ENCODE results near the gene CBS.
"Not testable (repeated sequence)": the region's sequence is repeated elsewhere in the genome, so short reads cannot be mapped to it uniquely, and the experiment has no call there.

CBS gene

DNA sequence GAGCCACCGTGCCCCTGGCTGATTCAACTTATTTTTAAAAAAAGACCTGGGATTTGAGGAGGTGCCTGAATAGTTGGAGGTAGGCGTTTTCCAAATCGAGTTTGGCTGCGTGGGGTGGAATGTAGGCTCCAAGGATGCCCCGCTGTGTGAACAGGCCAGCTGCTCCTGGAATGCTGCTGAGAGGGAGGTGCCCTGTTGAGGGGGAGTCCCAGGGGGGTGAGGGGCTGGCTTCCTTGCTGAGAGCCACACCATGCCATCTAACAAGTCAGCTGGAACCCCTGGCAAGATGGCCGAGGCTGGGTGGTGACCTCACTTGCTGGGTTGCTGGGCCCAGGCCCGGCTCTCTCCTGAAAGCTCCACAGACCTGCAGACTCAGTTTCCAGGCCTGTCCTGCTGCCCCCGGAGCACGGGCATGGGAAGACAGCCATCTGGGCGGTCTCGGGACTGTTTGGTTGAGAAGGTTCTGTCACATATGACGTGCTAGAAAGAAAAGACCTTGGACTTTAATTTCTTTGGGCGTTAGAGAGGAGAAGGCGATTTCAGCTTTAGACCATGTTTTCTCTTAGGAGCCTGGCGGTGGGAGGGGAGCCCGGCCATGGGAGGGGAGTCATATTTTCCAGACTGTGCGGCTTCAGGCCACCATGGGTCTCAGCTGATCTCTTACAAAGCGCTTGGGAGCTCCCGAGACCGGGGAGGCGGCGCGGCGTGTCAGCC, 7.1 kb upstream of the CBS start:
- H3K4me2 ChIP-seq (ENCODE audit: low read depth, low read length, poor library complexity, severe bottlenecking); H3K4me1 ChIP-seq (ENCODE audit: insufficient read depth, low read length, poor library complexity, severe bottlenecking); H3K79me2 ChIP-seq (ENCODE audit: insufficient read depth, low read length); H3K9ac ChIP-seq (ENCODE audit: low read depth, low read length, poor library complexity, severe bottlenecking); H2AFZ ChIP-seq (ENCODE audit: low read length); H3K9me2 ChIP-seq (replicated peaks; ENCODE audit: low read depth, low read length); H3K36me3 ChIP-seq (ENCODE audit: insufficient read depth, low read length); H4K20me1 ChIP-seq (ENCODE audit: insufficient read depth, low read length, poor library complexity, severe bottlenecking); H3K27me3 ChIP-seq (ENCODE audit: insufficient read depth, low read length, poor library complexity, severe bottlenecking); H3K9me3 ChIP-seq (ENCODE audit: insufficient read depth, low read depth, low read length); H3F3A ChIP-seq (ENCODE audit: low read depth); H3K4me3 ChIP-seq (ENCODE audit: low read length, poor library complexity, severe bottlenecking): not testable (repeated sequence)

DNA sequence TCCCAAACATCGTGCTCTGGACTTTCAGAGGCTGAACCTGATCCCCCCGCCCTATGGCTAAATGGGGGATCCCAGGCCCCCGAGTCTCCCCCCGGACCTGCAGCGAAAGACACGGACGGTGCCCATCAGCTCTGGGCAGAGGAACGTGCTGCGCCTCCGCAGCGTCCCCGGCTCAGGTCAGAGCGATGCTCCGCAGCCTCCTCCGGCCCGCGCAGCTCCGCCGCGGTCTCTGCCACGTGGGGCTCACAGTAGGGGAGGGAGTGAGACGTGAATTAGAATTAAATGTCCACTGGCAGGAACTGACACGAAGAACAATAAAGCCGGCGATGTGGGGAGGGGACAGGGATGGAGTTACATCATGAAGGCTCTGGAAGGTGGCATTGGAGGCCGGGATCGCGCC, 1.0 kb upstream of the CBS start:
- H3K9me3 ChIP-seq (ENCODE audit: insufficient read depth, low read depth, low read length); H3K4me3 ChIP-seq (ENCODE audit: low read length, poor library complexity, severe bottlenecking); H4K20me1 ChIP-seq (ENCODE audit: insufficient read depth, low read length, poor library complexity, severe bottlenecking); H3K9ac ChIP-seq (ENCODE audit: low read depth, low read length, poor library complexity, severe bottlenecking); H3K4me1 ChIP-seq (ENCODE audit: insufficient read depth, low read length, poor library complexity, severe bottlenecking); H3K79me2 ChIP-seq (ENCODE audit: insufficient read depth, low read length); H2AFZ ChIP-seq (ENCODE audit: low read length); H3F3A ChIP-seq (ENCODE audit: low read depth); H3K36me3 ChIP-seq (ENCODE audit: insufficient read depth, low read length); H3K27me3 ChIP-seq (ENCODE audit: insufficient read depth, low read length, poor library complexity, severe bottlenecking); H3K9me2 ChIP-seq (replicated peaks; ENCODE audit: low read depth, low read length); H3K4me2 ChIP-seq (ENCODE audit: low read depth, low read length, poor library complexity, severe bottlenecking): not testable (repeated sequence)

- not testable (repeated sequence) for H3K9ac ChIP-seq (ENCODE audit: low read depth, low read length, poor library complexity, severe bottlenecking); H3K4me2 ChIP-seq (ENCODE audit: low read depth, low read length, poor library complexity, severe bottlenecking); H3F3A ChIP-seq (ENCODE audit: low read depth); H3K9me3 ChIP-seq (ENCODE audit: insufficient read depth, low read depth, low read length); H2AFZ ChIP-seq (ENCODE audit: low read length); H3K4me3 ChIP-seq (ENCODE audit: low read length, poor library complexity, severe bottlenecking); H4K20me1 ChIP-seq (ENCODE audit: insufficient read depth, low read length, poor library complexity, severe bottlenecking); H3K4me1 ChIP-seq (ENCODE audit: insufficient read depth, low read length, poor library complexity, severe bottlenecking); H3K36me3 ChIP-seq (ENCODE audit: insufficient read depth, low read length); H3K79me2 ChIP-seq (ENCODE audit: insufficient read depth, low read length); H3K9me2 ChIP-seq (replicated peaks; ENCODE audit: low read depth, low read length); H3K27me3 ChIP-seq (ENCODE audit: insufficient read depth, low read length, poor library complexity, severe bottlenecking)
Measured at GRCh38 chr21:43076023-43076637, 495 bp upstream of the CBS start.

GRCh38 chr21:43074401-43075169, 1.1 kb downstream of the CBS start:
- H3K79me2 ChIP-seq (ENCODE audit: insufficient read depth, low read length); H3K4me2 ChIP-seq (ENCODE audit: low read depth, low read length, poor library complexity, severe bottlenecking); H3K27me3 ChIP-seq (ENCODE audit: insufficient read depth, low read length, poor library complexity, severe bottlenecking); H3F3A ChIP-seq (ENCODE audit: low read depth); H2AFZ ChIP-seq (ENCODE audit: low read length); H3K36me3 ChIP-seq (ENCODE audit: insufficient read depth, low read length); H4K20me1 ChIP-seq (ENCODE audit: insufficient read depth, low read length, poor library complexity, severe bottlenecking); H3K9ac ChIP-seq (ENCODE audit: low read depth, low read length, poor library complexity, severe bottlenecking); H3K9me3 ChIP-seq (ENCODE audit: insufficient read depth, low read depth, low read length); H3K4me3 ChIP-seq (ENCODE audit: low read length, poor library complexity, severe bottlenecking); H3K4me1 ChIP-seq (ENCODE audit: insufficient read depth, low read length, poor library complexity, severe bottlenecking); H3K9me2 ChIP-seq (replicated peaks; ENCODE audit: low read depth, low read length): not testable (repeated sequence)

DNA sequence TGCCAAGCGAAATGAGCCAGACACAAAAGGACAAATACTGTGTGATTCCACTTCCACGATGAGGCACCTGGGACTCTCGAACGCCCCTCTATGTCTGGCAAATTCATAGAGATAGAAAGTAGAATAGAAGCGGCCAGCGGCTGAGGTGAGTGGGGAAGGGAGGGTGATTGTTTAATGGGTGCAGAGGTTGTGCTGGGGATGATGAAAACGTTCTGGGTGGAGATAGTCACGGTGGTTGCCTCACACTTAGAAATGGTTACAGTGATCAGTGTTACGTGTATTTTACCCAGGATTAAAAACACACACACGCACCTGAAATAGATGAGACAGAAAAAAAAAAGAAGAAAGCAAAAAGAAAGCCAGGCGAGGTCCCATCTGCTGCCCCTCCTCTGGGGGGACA, 2.9 kb downstream of the CBS start:
- not testable (repeated sequence) for H3K9me3 ChIP-seq (ENCODE audit: insufficient read depth, low read depth, low read length); H3F3A ChIP-seq (ENCODE audit: low read depth); H3K9ac ChIP-seq (ENCODE audit: low read depth, low read length, poor library complexity, severe bottlenecking); H3K36me3 ChIP-seq (ENCODE audit: insufficient read depth, low read length); H3K9me2 ChIP-seq (replicated peaks; ENCODE audit: low read depth, low read length); H3K27me3 ChIP-seq (ENCODE audit: insufficient read depth, low read length, poor library complexity, severe bottlenecking); H3K4me3 ChIP-seq (ENCODE audit: low read length, poor library complexity, severe bottlenecking); H3K4me1 ChIP-seq (ENCODE audit: insufficient read depth, low read length, poor library complexity, severe bottlenecking); H2AFZ ChIP-seq (ENCODE audit: low read length); H3K79me2 ChIP-seq (ENCODE audit: insufficient read depth, low read length); H4K20me1 ChIP-seq (ENCODE audit: insufficient read depth, low read length, poor library complexity, severe bottlenecking); H3K4me2 ChIP-seq (ENCODE audit: low read depth, low read length, poor library complexity, severe bottlenecking)

- H3K9me3 ChIP-seq (ENCODE audit: insufficient read depth, low read depth, low read length); H3K4me3 ChIP-seq (ENCODE audit: low read length, poor library complexity, severe bottlenecking); H3K9ac ChIP-seq (ENCODE audit: low read depth, low read length, poor library complexity, severe bottlenecking); H3K27me3 ChIP-seq (ENCODE audit: insufficient read depth, low read length, poor library complexity, severe bottlenecking); H4K20me1 ChIP-seq (ENCODE audit: insufficient read depth, low read length, poor library complexity, severe bottlenecking); H3F3A ChIP-seq (ENCODE audit: low read depth); H3K4me2 ChIP-seq (ENCODE audit: low read depth, low read length, poor library complexity, severe bottlenecking); H2AFZ ChIP-seq (ENCODE audit: low read length); H3K4me1 ChIP-seq (ENCODE audit: insufficient read depth, low read length, poor library complexity, severe bottlenecking); H3K79me2 ChIP-seq (ENCODE audit: insufficient read depth, low read length); H3K36me3 ChIP-seq (ENCODE audit: insufficient read depth, low read length); H3K9me2 ChIP-seq (replicated peaks; ENCODE audit: low read depth, low read length): not testable (repeated sequence)
Measured at GRCh38 chr21:43069682-43070081, 6.0 kb downstream of the CBS start.

DNA sequence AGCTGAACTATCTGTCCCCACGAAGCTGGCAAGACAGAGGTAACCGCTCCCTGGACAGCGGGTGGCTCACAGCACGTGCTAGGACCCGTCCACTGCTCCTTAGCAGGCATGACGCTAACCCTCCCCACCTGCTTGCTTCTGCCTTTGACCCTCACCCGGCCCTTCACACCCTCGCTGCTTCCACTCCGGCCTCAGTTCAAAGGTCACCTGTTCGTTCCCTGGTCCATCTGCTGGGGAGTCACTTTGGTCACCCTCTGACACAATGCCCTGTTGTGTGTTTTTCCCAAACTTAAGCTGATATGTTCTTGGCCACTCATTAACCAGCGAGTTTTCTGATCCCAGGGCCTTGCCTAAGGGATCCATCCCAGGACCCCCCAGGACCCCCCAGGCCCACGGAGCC, 7.6 kb downstream of the CBS start:
- H3K79me2 ChIP-seq (ENCODE audit: insufficient read depth, low read length); H3K4me1 ChIP-seq (ENCODE audit: insufficient read depth, low read length, poor library complexity, severe bottlenecking); H4K20me1 ChIP-seq (ENCODE audit: insufficient read depth, low read length, poor library complexity, severe bottlenecking); H3K27me3 ChIP-seq (ENCODE audit: insufficient read depth, low read length, poor library complexity, severe bottlenecking); H3K9ac ChIP-seq (ENCODE audit: low read depth, low read length, poor library complexity, severe bottlenecking); H3F3A ChIP-seq (ENCODE audit: low read depth); H2AFZ ChIP-seq (ENCODE audit: low read length); H3K9me3 ChIP-seq (ENCODE audit: insufficient read depth, low read depth, low read length); H3K36me3 ChIP-seq (ENCODE audit: insufficient read depth, low read length); H3K9me2 ChIP-seq (replicated peaks; ENCODE audit: low read depth, low read length); H3K4me2 ChIP-seq (ENCODE audit: low read depth, low read length, poor library complexity, severe bottlenecking); H3K4me3 ChIP-seq (ENCODE audit: low read length, poor library complexity, severe bottlenecking): not testable (repeated sequence)

All from Loucy (cell line).